ENCODE measurements around the gene ZDHHC16. TPM values are rescaled to one million over a fixed set of nuclear protein-coding genes. Genes with fewer than 3 reads are reported as not detected.

ZDHHC16 gene
- total RNA-seq, 1 donor from 2014 or later: 15.2 TPM

DNA sequence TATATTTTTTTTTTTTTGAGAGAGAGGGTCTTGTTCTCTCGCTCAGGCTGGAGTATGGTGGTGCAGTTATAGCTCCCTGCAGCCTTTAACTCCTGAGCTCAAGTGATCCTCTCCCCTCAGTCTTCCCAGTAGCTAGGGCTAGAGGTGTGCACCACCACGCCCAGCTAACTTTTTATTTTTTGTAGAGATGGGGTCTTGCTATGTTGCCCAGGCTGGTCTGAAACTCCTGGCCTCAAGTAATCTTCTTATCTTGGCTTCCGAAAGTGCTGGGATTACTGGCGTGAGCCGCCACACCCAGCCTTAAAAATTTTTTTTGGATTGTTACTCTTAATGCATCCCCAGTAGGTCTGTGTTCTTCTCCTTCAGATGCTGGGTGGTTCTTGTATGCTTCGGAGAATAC lies 56.9 kb downstream of the ZDHHC16 start:
- H3K4me3 Mint-ChIP-seq: no peak overlapping the region
- H3K9me3 Mint-ChIP-seq: no peaks in the 10 kb centered on the region
- no peak overlapping the region for H3K27ac Mint-ChIP-seq
- H3K36me3 ChIP-seq: no peaks in the 10 kb centered on the region
- no peak overlapping the region for H3K27ac ChIP-seq
- no peak overlapping the region for H3K4me2 ChIP-seq
- peaks cover 6% of the 10 kb centered on the region for H3F3A ChIP-seq (ENCODE audit: low read depth)
- H3K9ac ChIP-seq: no peak overlapping the region
- no peak overlapping the region for H3K4me3 ChIP-seq
- no peak overlapping the region for H2AFZ ChIP-seq (replicated peaks)
- H3K27me3 ChIP-seq: peaks cover 29% of the 10 kb centered on the region
- peaks cover 31% of the 10 kb centered on the region for H3K79me2 ChIP-seq (ENCODE audit: low read depth)
- peaks cover 12% of the 10 kb centered on the region for H3K4me1 ChIP-seq
- TF ChIP-seq EZH2 (IDR thresholded peaks at IDR 0.05) (no peak), EZH2phosphoT487 (IDR thresholded peaks at IDR 0.05) (no peak)
- TF ChIP-seq, protein P1, sequence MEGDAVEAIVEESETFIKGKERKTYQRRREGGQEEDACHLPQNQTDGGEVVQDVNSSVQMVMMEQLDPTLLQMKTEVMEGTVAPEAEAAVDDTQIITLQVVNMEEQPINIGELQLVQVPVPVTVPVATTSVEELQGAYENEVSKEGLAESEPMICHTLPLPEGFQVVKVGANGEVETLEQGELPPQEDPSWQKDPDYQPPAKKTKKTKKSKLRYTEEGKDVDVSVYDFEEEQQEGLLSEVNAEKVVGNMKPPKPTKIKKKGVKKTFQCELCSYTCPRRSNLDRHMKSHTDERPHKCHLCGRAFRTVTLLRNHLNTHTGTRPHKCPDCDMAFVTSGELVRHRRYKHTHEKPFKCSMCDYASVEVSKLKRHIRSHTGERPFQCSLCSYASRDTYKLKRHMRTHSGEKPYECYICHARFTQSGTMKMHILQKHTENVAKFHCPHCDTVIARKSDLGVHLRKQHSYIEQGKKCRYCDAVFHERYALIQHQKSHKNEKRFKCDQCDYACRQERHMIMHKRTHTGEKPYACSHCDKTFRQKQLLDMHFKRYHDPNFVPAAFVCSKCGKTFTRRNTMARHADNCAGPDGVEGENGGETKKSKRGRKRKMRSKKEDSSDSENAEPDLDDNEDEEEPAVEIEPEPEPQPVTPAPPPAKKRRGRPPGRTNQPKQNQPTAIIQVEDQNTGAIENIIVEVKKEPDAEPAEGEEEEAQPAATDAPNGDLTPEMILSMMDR (IDR thresholded peaks at IDR 0.05): no peak
- no peaks in the 10 kb centered on the region for H3K9me3 ChIP-seq (ENCODE audit: low read depth)
- peaks cover 24% of the 10 kb centered on the region for H4K20me1 ChIP-seq (ENCODE audit: low read depth)
- H3K4me1 Mint-ChIP-seq: peaks cover 10% of the 10 kb centered on the region
- no peak for DNase-seq (ENCODE audit: low spot score)
- H3K36me3 Mint-ChIP-seq: no peaks in the 10 kb centered on the region
- peaks cover 16% of the 10 kb centered on the region for H3K27me3 Mint-ChIP-seq (ENCODE audit: insufficient read depth, low read depth)

DNA sequence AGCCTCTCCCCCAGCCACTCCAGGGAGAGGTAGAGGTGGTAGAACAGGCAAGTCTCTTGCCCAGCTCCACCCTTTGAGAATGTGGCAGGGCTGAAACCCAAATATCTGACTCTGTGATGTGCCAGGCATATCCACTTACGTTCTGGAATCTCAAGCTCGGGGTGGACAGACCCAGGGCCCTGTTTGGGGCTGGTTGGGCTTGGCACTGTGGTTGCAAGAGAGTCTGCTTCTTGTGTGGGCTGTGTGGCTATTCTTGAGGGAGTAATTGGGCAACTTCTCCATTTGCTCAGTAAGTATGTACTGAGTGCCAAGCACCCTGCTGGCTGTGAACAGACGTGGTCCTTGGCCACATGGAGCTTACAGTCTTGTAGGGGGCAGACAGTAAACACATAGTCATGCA lies 57.4 kb downstream of the ZDHHC16 start:
- TF ChIP-seq, protein P1 (IDR thresholded peaks at IDR 0.05): no peak
- TF ChIP-seq EZH2 (IDR thresholded peaks at IDR 0.05) (no peak), EZH2phosphoT487 (IDR thresholded peaks at IDR 0.05) (no peak)
- no peak for DNase-seq (ENCODE audit: low spot score)
- Histone ChIP-seq H3K27me3 (peaks cover 29% of the 10 kb centered on the region), H4K20me1 (ENCODE audit: low read depth) (peaks cover 24% of the 10 kb centered on the region), H3K9me3 (ENCODE audit: low read depth) (no peaks in the 10 kb centered on the region), H3K27ac (no peak overlapping the region), H3K4me1 (peaks cover 12% of the 10 kb centered on the region), H3K4me2 (no peak overlapping the region), H3K4me3 (no peak overlapping the region), H3K79me2 (ENCODE audit: low read depth) (peaks cover 29% of the 10 kb centered on the region), H3F3A (ENCODE audit: low read depth) (peaks cover 1% of the 10 kb centered on the region), H3K9ac (no peak overlapping the region), H2AFZ (replicated peaks) (no peak overlapping the region), H3K36me3 (no peaks in the 10 kb centered on the region)
- Mint-ChIP-seq H3K27ac (no peak overlapping the region), H3K9me3 (no peaks in the 10 kb centered on the region), H3K36me3 (no peaks in the 10 kb centered on the region), H3K4me1 (peaks cover 10% of the 10 kb centered on the region), H3K4me3 (no peak overlapping the region), H3K27me3 (ENCODE audit: insufficient read depth, low read depth) (peaks cover 16% of the 10 kb centered on the region)

DNA sequence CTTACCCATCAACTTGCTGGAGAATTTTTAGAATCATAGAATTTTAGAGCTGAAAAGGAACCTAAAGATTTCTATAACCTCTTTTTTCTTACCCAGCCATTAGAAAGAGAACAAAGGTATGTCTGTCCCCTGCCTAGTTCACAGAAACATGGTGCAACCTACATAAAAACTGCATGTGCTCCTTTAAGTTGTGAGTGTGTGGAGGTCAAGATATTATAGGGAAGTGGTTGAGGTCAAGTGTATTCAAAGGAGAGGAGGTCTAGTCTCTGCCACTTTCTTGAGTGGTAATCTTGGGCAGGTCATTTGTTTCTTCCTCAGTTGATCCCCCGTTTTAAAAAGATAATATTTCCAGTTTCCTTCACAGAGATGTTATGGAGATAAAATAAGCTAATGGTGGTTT lies 59.2 kb downstream of the ZDHHC16 start:
- H3K4me2 ChIP-seq: no peak overlapping the region
- H3K4me1 ChIP-seq: peaks cover 5% of the 10 kb centered on the region
- no peaks in the 10 kb centered on the region for H3K36me3 ChIP-seq
- no peaks in the 10 kb centered on the region for H3K9me3 Mint-ChIP-seq
- no peaks in the 10 kb centered on the region for H3K9me3 ChIP-seq (ENCODE audit: low read depth)
- H3K4me3 ChIP-seq: no peak overlapping the region
- H3K27ac ChIP-seq: no peak overlapping the region
- no peak overlapping the region for H3K9ac ChIP-seq
- no peak overlapping the region for H3K27ac Mint-ChIP-seq
- no peaks in the 10 kb centered on the region for H3K36me3 Mint-ChIP-seq
- peaks cover 35% of the 10 kb centered on the region for H3K79me2 ChIP-seq (ENCODE audit: low read depth)
- no peak for DNase-seq (ENCODE audit: low spot score)
- peaks cover 18% of the 10 kb centered on the region for H3K27me3 ChIP-seq
- peaks cover 18% of the 10 kb centered on the region for H4K20me1 ChIP-seq (ENCODE audit: low read depth)
- H3K4me3 Mint-ChIP-seq: no peak overlapping the region
- no peaks in the 10 kb centered on the region for H3F3A ChIP-seq (ENCODE audit: low read depth)
- H2AFZ ChIP-seq (replicated peaks): no peak overlapping the region
- peaks cover 11% of the 10 kb centered on the region for H3K27me3 Mint-ChIP-seq (ENCODE audit: insufficient read depth, low read depth)
- no peak for TF ChIP-seq EZH2phosphoT487 (IDR thresholded peaks at IDR 0.05)
- TF ChIP-seq, protein P1 (IDR thresholded peaks at IDR 0.05): no peak
- no peak for TF ChIP-seq EZH2 (IDR thresholded peaks at IDR 0.05)
- peaks cover 4% of the 10 kb centered on the region for H3K4me1 Mint-ChIP-seq
